ES-I3 (cell line): Measurements from ENCODE around the gene SAMD9.
"Not testable (repeated sequence)": the region's sequence is repeated elsewhere in the genome, so short reads cannot be mapped to it uniquely, and the experiment has no call there.

Experiments
- H3K36me3 ChIP-seq: 2 replicates; pipeline ENCODE4 v1.6.1; 2013; ENCODE audit warnings: mild to moderate bottlenecking, low read length, control low read depth, moderate library complexity; ENCODE audit not compliant: insufficient read depth
- H3K4me1 ChIP-seq: 2 replicates; pipeline ENCODE4 v1.6.1; 2013; ENCODE audit warnings: mild to moderate bottlenecking, control low read depth, low read length; ENCODE audit not compliant: insufficient read depth
- H3K9ac ChIP-seq: 2 replicates; pipeline ENCODE4 v1.6.1; 2013; ENCODE audit warnings: low read depth, mild to moderate bottlenecking, low read length, moderate library complexity
- H3K9me3 ChIP-seq: 2 replicates; pipeline ENCODE4 v1.6.1; 2013; ENCODE audit warnings: mild to moderate bottlenecking, low read length, moderate library complexity; ENCODE audit not compliant: control insufficient read depth, insufficient read depth

Gene SAMD9

GRCh38 chr7:93073357-93073756, 44.4 kb downstream of the SAMD9 start:
- H3K9ac ChIP-seq, H3K4me1 ChIP-seq, H3K9me3 ChIP-seq, H3K36me3 ChIP-seq: not testable (repeated sequence)

DNA sequence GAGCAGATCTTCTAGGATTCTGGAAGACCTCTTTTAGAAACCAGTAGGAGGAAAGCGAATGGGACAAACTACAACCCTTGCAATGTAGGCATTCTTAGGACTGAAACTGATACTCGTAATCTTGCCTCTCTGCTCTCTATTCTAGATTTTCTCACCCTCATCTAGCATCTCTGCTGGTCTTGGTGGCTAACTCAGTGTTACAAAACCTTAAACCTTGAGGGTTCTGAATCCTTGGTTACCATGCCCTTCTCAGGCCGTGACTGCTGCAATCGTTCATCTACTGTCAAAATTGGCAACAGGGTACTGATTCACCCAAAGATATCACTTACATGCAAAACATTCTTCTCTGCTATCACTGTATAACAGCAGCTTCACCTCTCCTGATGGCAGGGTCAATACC, 55.2 kb downstream of the SAMD9 start:
- Histone ChIP-seq H3K36me3 (no peaks in the 10 kb centered on the region; the same call in 1 of the 2 replicates), H3K9ac (no peak overlapping the region), H3K9me3 (no peaks in the 10 kb centered on the region), H3K4me1 (no peaks in the 10 kb centered on the region)

GRCh38 chr7:93060865-93061264, 56.9 kb downstream of the SAMD9 start:
- no peaks in the 10 kb centered on the region; the same call in 1 of the 2 replicates for H3K36me3 ChIP-seq
- H3K9ac ChIP-seq, result no peak overlapping the region
- no peaks in the 10 kb centered on the region for H3K4me1 ChIP-seq
- H3K9me3 ChIP-seq, result no peaks in the 10 kb centered on the region

GRCh38 chr7:93060025-93060424, 57.8 kb downstream of the SAMD9 start:
- Histone ChIP-seq H3K9ac (no peak overlapping the region), H3K9me3 (no peaks in the 10 kb centered on the region), H3K4me1 (no peaks in the 10 kb centered on the region), H3K36me3 (no peaks in the 10 kb centered on the region; the same call in 1 of the 2 replicates)

GRCh38 chr7:93056621-93057020, 61.2 kb downstream of the SAMD9 start:
- not testable (repeated sequence) for H3K4me1 ChIP-seq, H3K9ac ChIP-seq, H3K9me3 ChIP-seq, H3K36me3 ChIP-seq

DNA sequence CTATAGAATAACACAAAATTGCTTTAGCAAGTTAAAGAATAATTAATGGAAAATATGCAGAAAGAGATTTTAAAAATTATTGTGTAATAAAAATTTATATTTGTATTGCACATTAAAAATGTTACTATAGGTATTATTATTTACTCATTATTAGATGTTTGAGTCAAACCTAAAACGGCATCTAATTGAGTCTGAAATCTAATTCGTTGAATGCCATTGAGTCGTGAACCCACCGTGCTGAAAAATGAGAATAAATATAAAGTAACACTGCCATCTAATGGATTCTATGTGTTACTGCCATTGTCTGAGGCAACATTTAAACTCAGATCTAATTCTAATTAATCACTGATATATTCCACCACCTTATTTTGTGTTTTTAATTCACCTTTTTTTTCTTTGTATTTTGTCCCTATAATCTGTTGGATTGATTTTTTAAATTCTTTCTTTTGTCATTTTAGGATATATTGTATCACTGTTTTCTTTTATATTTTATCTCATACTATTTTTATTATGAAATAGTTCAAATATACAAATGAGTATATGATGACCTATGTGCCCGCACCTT, 62.2 kb downstream of the SAMD9 start:
- H3K36me3 ChIP-seq, result no peaks in the 10 kb centered on the region; the same call in 1 of the 2 replicates
- H3K9me3 ChIP-seq, result no peaks in the 10 kb centered on the region
- no peak overlapping the region for H3K9ac ChIP-seq
- no peaks in the 10 kb centered on the region for H3K4me1 ChIP-seq

GRCh38 chr7:93054975-93055374, 62.8 kb downstream of the SAMD9 start:
- Histone ChIP-seq H3K9ac (no peak overlapping the region), H3K4me1 (no peaks in the 10 kb centered on the region), H3K9me3 (no peaks in the 10 kb centered on the region), H3K36me3 (no peaks in the 10 kb centered on the region; the same call in 1 of the 2 replicates)

DNA sequence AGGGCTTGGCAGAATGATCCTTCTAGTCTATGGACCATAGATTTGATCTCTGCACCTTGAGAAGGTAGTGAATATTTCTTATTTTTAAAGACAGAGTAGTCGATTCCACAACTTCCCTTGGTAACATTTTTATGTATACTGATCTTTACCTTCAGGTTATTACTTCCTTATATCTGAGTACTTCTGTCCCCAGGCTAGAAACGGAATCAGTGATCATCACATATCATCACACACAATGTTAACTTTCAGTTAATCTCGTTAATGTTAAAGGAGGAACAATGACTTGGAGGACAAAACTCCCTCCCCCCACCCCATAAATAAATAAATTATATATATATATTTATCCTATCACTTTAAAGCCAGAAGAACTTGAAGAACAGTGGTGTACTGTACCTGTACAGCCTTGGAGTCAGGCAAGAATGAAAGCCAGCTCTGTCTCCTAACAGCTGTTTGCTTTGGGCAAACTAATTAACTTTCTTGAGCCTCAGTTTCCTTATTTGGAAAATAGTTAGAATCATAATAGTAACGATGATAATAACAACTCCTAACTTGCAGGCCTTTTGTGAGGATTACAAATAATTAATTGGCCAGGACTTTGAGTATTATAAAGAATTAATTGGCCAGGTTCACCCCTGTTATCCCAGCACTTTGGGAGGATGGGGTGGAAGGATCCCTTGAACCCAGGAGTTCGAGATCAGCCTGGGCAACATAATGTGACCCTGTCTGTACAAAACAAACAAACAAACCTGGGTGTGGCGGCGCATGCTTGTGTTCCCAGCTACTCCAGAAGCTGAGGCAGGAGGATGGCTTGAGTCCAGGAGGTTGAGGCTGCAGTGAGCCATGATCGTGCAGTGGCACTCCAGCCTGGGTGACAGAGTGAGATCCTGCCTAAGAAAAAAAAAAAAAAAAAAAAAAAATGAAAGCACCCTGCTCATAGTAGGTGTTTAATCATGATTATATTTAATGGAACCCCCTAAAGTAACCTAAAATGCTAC, 63.5 kb downstream of the SAMD9 start:
- Histone ChIP-seq H3K9ac (no peak overlapping the region), H3K9me3 (no peaks in the 10 kb centered on the region), H3K36me3 (no peaks in the 10 kb centered on the region), H3K4me1 (no peaks in the 10 kb centered on the region)

- Histone ChIP-seq H3K4me1 (no peaks in the 10 kb centered on the region), H3K36me3 (no peaks in the 10 kb centered on the region), H3K9ac (no peak overlapping the region), H3K9me3 (no peaks in the 10 kb centered on the region)
Measured at GRCh38 chr7:93053209-93053948, 64.4 kb downstream of the SAMD9 start.

DNA sequence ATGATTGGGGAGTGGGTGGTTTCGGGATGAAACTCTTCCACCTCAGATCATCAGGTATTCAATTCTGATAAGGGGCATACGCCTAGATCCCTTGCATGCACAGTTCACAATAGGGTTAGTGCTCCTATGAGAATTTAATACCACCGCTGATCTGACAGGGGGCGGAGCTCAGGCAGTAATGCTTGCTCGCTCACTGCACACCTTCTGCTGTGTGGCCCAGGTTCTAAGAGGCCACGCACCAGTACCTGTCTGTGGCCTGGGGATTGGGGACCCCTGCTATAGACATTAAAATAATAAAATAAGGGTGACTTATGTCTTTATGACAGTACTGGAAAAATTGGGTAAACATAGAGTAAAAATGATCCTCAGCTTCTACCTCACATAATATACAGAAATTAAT, 66.1 kb downstream of the SAMD9 start:
- Histone ChIP-seq H3K4me1 (peaks cover 4% of the 10 kb centered on the region; the same call in 1 of the 2 replicates), H3K36me3 (no peaks in the 10 kb centered on the region), H3K9ac (no peak overlapping the region), H3K9me3 (no peaks in the 10 kb centered on the region)
